ENCODE measurements around the gene RIPOR3.

Gene RIPOR3, protein sequence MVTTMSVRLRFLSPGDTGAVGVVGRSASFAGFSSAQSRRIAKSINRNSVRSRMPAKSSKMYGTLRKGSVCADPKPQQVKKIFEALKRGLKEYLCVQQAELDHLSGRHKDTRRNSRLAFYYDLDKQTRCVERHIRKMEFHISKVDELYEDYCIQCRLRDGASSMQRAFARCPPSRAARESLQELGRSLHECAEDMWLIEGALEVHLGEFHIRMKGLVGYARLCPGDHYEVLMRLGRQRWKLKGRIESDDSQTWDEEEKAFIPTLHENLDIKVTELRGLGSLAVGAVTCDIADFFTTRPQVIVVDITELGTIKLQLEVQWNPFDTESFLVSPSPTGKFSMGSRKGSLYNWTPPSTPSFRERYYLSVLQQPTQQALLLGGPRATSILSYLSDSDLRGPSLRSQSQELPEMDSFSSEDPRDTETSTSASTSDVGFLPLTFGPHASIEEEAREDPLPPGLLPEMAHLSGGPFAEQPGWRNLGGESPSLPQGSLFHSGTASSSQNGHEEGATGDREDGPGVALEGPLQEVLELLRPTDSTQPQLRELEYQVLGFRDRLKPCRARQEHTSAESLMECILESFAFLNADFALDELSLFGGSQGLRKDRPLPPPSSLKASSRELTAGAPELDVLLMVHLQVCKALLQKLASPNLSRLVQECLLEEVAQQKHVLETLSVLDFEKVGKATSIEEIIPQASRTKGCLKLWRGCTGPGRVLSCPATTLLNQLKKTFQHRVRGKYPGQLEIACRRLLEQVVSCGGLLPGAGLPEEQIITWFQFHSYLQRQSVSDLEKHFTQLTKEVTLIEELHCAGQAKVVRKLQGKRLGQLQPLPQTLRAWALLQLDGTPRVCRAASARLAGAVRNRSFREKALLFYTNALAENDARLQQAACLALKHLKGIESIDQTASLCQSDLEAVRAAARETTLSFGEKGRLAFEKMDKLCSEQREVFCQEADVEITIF

DNA sequence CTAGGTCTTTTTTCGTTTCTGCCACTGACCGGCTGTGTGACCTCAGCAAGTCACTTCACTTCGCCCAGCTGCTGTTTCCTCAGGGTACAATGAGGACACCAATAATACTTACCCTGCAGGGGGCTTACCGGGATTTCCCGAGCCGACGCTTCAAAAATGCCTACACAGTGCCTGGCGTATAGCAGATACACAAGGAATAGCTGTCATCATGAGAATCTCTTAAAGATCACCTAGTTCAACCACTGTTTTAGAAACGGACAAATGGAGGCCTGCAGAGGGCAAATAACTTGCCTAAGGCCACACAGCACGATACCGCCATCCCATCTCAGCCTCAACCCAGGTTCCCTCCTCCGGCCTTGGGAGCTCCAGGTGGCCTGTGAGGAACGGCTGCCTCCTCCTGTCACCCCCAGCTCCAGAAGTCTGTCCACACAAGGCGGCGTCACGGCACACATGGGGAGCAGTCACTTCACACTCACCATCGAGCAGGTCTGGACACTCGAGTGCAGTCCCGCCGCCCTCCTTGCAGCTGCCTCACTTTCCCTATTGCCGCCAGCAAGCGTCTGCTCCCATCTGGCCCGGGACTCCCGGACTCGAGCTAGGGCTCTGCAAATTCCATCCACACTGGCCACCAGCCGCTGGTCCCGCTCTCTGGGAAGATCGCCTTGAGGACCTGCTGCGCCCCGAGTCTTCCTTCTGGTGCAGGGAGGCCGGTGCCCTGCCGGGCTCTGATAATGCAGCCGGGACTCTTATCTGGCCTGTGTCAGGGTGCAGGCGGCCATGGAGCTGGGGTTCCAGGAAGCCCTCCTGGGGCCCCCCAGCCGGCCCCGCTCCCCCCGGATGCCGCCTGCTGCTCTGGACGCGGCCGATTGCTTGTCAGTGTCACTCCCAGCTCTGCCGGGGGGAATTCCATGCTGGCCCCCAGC, at the start of gene RIPOR3:
Gene RIPOR3, minus strand, starts transcription at position 893 of the 923 bp plus-strand sequence. Its CDS starts 414 bp downstream, at position 479.
- TF ChIP-seq, protein P1, sequence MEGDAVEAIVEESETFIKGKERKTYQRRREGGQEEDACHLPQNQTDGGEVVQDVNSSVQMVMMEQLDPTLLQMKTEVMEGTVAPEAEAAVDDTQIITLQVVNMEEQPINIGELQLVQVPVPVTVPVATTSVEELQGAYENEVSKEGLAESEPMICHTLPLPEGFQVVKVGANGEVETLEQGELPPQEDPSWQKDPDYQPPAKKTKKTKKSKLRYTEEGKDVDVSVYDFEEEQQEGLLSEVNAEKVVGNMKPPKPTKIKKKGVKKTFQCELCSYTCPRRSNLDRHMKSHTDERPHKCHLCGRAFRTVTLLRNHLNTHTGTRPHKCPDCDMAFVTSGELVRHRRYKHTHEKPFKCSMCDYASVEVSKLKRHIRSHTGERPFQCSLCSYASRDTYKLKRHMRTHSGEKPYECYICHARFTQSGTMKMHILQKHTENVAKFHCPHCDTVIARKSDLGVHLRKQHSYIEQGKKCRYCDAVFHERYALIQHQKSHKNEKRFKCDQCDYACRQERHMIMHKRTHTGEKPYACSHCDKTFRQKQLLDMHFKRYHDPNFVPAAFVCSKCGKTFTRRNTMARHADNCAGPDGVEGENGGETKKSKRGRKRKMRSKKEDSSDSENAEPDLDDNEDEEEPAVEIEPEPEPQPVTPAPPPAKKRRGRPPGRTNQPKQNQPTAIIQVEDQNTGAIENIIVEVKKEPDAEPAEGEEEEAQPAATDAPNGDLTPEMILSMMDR (IDR thresholded peaks at IDR 0.05; ENCODE audit: borderline replicate concordance, control extremely low read depth, extremely low read depth, insufficient read depth, missing control alignments) = no peak
- in situ Hi-C loops (cut with MboI; ENCODE audit: low sequenced_read_pairs, unreplicated experiment) = no loop called here
- DNase-seq (ENCODE audit: low spot score) = no peak

GRCh38 chr20:50737352-50737751, 46.0 kb upstream of the RIPOR3 start:
- DNase-seq (ENCODE audit: low spot score) = no peak
- TF ChIP-seq, protein P1 (IDR thresholded peaks at IDR 0.05; ENCODE audit: borderline replicate concordance, control extremely low read depth, extremely low read depth, insufficient read depth, missing control alignments) = no peak
- in situ Hi-C loops (cut with MboI; ENCODE audit: low sequenced_read_pairs, unreplicated experiment) = no loop called here

DNA sequence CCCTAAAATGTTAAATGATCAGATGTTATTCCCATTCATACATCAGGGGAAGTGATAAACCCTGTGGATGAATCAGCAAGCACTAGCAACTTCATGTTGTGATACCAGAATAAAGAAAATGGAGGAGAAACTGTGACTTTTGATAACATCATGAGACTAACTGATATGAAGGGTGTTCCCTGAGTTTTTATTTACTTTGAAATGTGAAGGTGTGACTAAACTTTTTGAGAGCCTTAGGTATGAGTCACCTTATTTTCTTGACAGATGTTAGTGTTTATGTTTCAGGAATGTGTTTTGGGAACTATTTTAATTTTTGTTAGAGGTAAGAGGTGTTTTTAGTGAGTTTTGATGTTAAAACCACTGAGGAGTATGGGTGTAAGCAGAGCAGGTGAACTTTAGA, 44.5 kb upstream of the RIPOR3 start:
- no peak for DNase-seq (ENCODE audit: low spot score)
- in situ Hi-C loops (cut with MboI; ENCODE audit: low sequenced_read_pairs, unreplicated experiment) = no loop called here
- TF ChIP-seq, protein P1 (IDR thresholded peaks at IDR 0.05; ENCODE audit: borderline replicate concordance, control extremely low read depth, extremely low read depth, insufficient read depth, missing control alignments) = no peak

DNA sequence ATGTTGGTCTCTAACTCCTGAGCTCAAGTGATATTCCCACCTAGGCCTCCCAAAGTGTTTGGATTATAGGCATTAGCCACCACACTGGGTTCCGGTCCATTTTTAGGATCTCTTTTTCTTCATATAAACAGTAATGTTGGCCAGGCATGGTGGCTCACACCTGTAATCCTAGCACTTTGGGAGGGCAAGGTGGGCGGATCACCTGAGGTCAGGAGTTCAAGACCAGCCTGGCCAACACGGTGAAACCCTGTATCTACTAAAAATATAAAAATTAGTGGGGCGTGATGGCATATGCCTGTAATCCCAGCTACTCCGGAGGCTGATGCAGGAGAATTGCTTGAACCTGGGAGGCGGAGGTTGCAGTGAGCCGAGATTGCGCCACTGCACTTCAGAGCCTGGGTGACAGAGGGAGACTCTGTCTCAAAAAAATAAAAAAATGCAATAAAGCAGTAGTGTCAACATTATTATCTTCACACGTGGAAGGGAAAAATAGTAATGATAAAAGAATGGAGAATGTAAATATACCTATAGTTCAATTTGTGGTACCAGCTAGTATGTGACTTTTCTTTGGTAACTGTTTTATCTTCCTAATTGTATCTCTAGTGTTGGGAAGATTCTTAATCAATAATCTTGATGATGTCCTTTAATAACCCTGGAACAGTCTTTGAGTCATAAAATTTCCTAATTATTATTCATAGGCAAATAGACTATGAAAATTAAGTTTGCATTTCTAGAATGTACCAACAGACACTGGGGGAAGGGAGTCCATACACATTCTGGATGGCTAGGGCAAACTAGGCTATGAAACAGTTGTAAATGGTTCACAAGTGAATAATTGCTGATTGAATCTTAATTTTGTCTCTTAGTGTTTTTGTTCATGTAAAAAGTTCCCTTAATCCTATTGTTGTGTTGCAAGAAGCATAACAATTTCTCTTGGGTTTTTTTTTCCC, 43.7 kb upstream of the RIPOR3 start:
- DNase-seq (ENCODE audit: low spot score) = no peak
- in situ Hi-C loops (cut with MboI; ENCODE audit: low sequenced_read_pairs, unreplicated experiment) = no loop called here
- TF ChIP-seq, protein P1 (IDR thresholded peaks at IDR 0.05; ENCODE audit: borderline replicate concordance, control extremely low read depth, extremely low read depth, insufficient read depth, missing control alignments) = no peak

GRCh38 chr20:50733644-50734349, 42.5 kb upstream of the RIPOR3 start:
- TF ChIP-seq, protein P1 (IDR thresholded peaks at IDR 0.05; ENCODE audit: borderline replicate concordance, control extremely low read depth, extremely low read depth, insufficient read depth, missing control alignments) = no peak
- DNase-seq (ENCODE audit: low spot score) = no peak
- in situ Hi-C loops (cut with MboI; ENCODE audit: low sequenced_read_pairs, unreplicated experiment) = no loop called here
